ENCODE data around the gene VARS2. TPM values are rescaled to one million over a fixed set of nuclear protein-coding genes. Genes with fewer than 3 reads are reported as not detected.
"Not testable (repeated sequence)": the region's sequence is repeated elsewhere in the genome, so short reads cannot be mapped to it uniquely, and the experiment has no call there.

The VARS2 gene
- total and polyA plus RNA-seq, 5 donors from 2014 or later = 12.9 to 20.7 (median 17.6) TPM

- Histone ChIP-seq H3K36me3 (ENCODE audit: control insufficient read depth, insufficient read depth, low read length) (no peaks in the 10 kb centered on the region), H3K27ac (ENCODE audit: insufficient read depth, low read length, poor library complexity, severe bottlenecking) (no peak overlapping the region), H3K9me3 (ENCODE audit: control insufficient read depth in 2 of 2, low read length in 2 of 2) (no peaks in the 10 kb centered on the region), H3K4me1 (ENCODE audit: control insufficient read depth, insufficient read depth, low read length, poor library complexity, severe bottlenecking) (no peaks in the 10 kb centered on the region), H3K4me3 (ENCODE audit: low read depth, low read length) (no peak overlapping the region), H3K27me3 (ENCODE audit: control insufficient read depth, insufficient read depth, low read length) (peaks cover 5% of the 10 kb centered on the region)
- peaks cover 0 to 1% (median 0%) of the 10 kb centered on the region in 7 donors for H3K9me3 Mint-ChIP-seq
- H3K36me3 Mint-ChIP-seq = peaks cover 3% of the 10 kb centered on the region
- ATAC-seq (ENCODE audit: low read depth in 2 of 2) (no peak), DNase-seq (peak in 1 of 3 donors; percentile 13)
- H3K27ac Mint-ChIP-seq = no peak overlapping the region
- peaks cover 0 to 6% (median 4%) of the 10 kb centered on the region in 4 donors for H3K4me1 Mint-ChIP-seq
- no peak overlapping the region for H3K4me3 Mint-ChIP-seq
- H3K27me3 Mint-ChIP-seq = peaks cover 57% of the 10 kb centered on the region
Observed at GRCh38 chr6:30964075-30964474, 50.0 kb downstream of the VARS2 start.

- H3K4me3 ChIP-seq (ENCODE audit: low read depth, low read length) = no peak overlapping the region
- H3K4me3 Mint-ChIP-seq = no peak overlapping the region
- H3K27me3 ChIP-seq (ENCODE audit: control insufficient read depth, insufficient read depth, low read length) = peaks cover 5% of the 10 kb centered on the region
- H3K36me3 ChIP-seq (ENCODE audit: control insufficient read depth, insufficient read depth, low read length) = no peaks in the 10 kb centered on the region
- no peaks in the 10 kb centered on the region for H3K4me1 ChIP-seq (ENCODE audit: control insufficient read depth, insufficient read depth, low read length, poor library complexity, severe bottlenecking)
- no peak overlapping the region for H3K27ac ChIP-seq (ENCODE audit: insufficient read depth, low read length, poor library complexity, severe bottlenecking)
- no peak for DNase-seq
- no peaks in the 10 kb centered on the region for H3K9me3 ChIP-seq (ENCODE audit: control insufficient read depth in 2 of 2, low read length in 2 of 2)
- peak overlapping the region in 2 of 3 donors; percentile 1 to 32 for H3K27ac Mint-ChIP-seq
- peaks cover 53% of the 10 kb centered on the region for H3K27me3 Mint-ChIP-seq
- H3K9me3 Mint-ChIP-seq = peaks cover 0 to 1% (median 0%) of the 10 kb centered on the region in 7 donors
- ATAC-seq (ENCODE audit: low read depth in 2 of 2) = no peak
- H3K4me1 Mint-ChIP-seq = peaks cover 0 to 6% (median 4%) of the 10 kb centered on the region in 4 donors
- H3K36me3 Mint-ChIP-seq = peaks cover 3% of the 10 kb centered on the region
Observed at GRCh38 chr6:30965140-30965601, 51.1 kb downstream of the VARS2 start.

DNA sequence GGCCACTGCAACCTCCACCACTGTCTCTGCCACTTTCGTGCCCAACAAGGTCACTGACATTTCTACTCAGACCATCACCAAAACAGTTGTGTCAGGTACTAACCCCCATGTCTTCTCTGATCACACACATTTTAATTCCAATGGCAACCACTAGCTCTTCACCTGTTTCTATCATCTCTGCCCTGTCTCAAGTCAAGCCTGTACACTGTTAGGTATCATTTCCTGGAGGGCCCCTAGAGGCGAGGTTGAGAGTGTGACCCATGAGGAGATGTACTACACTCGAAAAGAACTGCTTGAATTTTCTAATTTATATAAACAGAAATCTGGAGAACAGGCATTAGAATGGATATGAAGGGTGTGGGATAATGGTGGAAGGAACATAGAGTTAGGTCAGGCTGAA is 52.1 kb downstream of the VARS2 start:
- Histone ChIP-seq H3K36me3 (ENCODE audit: control insufficient read depth, insufficient read depth, low read length) (no peaks in the 10 kb centered on the region), H3K4me3 (ENCODE audit: low read depth, low read length) (no peak overlapping the region), H3K9me3 (ENCODE audit: control insufficient read depth in 2 of 2, low read length in 2 of 2) (no peaks in the 10 kb centered on the region), H3K4me1 (ENCODE audit: control insufficient read depth, insufficient read depth, low read length, poor library complexity, severe bottlenecking) (no peaks in the 10 kb centered on the region), H3K27me3 (ENCODE audit: control insufficient read depth, insufficient read depth, low read length) (peaks cover 5% of the 10 kb centered on the region), H3K27ac (ENCODE audit: insufficient read depth, low read length, poor library complexity, severe bottlenecking) (no peak overlapping the region)
- H3K36me3 Mint-ChIP-seq = peaks cover 3% of the 10 kb centered on the region
- no peak for ATAC-seq (ENCODE audit: low read depth in 2 of 2)
- peaks cover 0 to 6% (median 4%) of the 10 kb centered on the region in 4 donors for H3K4me1 Mint-ChIP-seq
- DNase-seq = peak in 1 of 3 donors; percentile 20
- no peaks in the 10 kb centered on the region for H3K9me3 Mint-ChIP-seq
- peaks cover 45% of the 10 kb centered on the region for H3K27me3 Mint-ChIP-seq
- no peak overlapping the region for H3K4me3 Mint-ChIP-seq
- H3K27ac Mint-ChIP-seq = no peak overlapping the region

- H3K36me3 ChIP-seq (ENCODE audit: control insufficient read depth, insufficient read depth, low read length); H3K27ac ChIP-seq (ENCODE audit: insufficient read depth, low read length, poor library complexity, severe bottlenecking); H3K9me3 ChIP-seq (ENCODE audit: control insufficient read depth in 2 of 2, low read length in 2 of 2); ATAC-seq (ENCODE audit: low read depth in 2 of 2); H3K36me3 Mint-ChIP-seq; DNase-seq; H3K27me3 ChIP-seq (ENCODE audit: control insufficient read depth, insufficient read depth, low read length); H3K4me3 ChIP-seq (ENCODE audit: low read depth, low read length); H3K27ac Mint-ChIP-seq; H3K4me1 ChIP-seq (ENCODE audit: control insufficient read depth, insufficient read depth, low read length, poor library complexity, severe bottlenecking); H3K4me1 Mint-ChIP-seq; H3K4me3 Mint-ChIP-seq; H3K9me3 Mint-ChIP-seq: not testable (repeated sequence)
- peaks cover 38% of the 10 kb centered on the region for H3K27me3 Mint-ChIP-seq
Observed at GRCh38 chr6:30969171-30969570, 55.1 kb downstream of the VARS2 start.

DNA sequence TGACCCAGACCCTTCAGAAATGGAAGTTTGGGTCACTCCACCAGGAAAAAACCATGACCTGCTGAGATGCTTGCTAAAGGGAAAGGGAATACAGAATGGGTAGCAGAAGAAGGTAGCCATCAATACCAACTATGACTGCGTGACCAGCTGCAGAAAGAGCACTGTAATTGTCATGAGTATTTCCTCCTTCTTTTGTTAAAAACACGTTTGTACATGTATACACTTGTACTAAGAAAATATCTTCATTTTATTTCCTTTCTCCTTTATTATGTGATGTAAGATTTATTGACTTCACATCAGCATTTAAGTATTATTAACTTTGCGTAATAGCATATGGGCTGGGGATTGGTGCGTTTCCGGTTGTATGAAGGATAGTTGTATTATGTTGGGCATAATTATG is 56.9 kb downstream of the VARS2 start:
- Histone ChIP-seq H3K27ac (ENCODE audit: insufficient read depth, low read length, poor library complexity, severe bottlenecking) (no peak overlapping the region), H3K27me3 (ENCODE audit: control insufficient read depth, insufficient read depth, low read length) (peaks cover 3% of the 10 kb centered on the region), H3K9me3 (ENCODE audit: control insufficient read depth in 2 of 2, low read length in 2 of 2) (no peaks in the 10 kb centered on the region), H3K4me1 (ENCODE audit: control insufficient read depth, insufficient read depth, low read length, poor library complexity, severe bottlenecking) (no peaks in the 10 kb centered on the region), H3K4me3 (ENCODE audit: low read depth, low read length) (no peak overlapping the region), H3K36me3 (ENCODE audit: control insufficient read depth, insufficient read depth, low read length) (no peaks in the 10 kb centered on the region)
- H3K27me3 Mint-ChIP-seq = peaks cover 34% of the 10 kb centered on the region
- ATAC-seq (ENCODE audit: low read depth in 2 of 2) (no peak), DNase-seq (no peak)
- no peak overlapping the region for H3K4me3 Mint-ChIP-seq
- peaks cover 0 to 5% (median 1%) of the 10 kb centered on the region in 4 donors for H3K4me1 Mint-ChIP-seq
- H3K9me3 Mint-ChIP-seq = peaks cover 0 to 1% (median 0%) of the 10 kb centered on the region in 7 donors
- H3K27ac Mint-ChIP-seq = no peak overlapping the region
- H3K36me3 Mint-ChIP-seq = no peaks in the 10 kb centered on the region

GRCh38 chr6:30972816-30973215 is 58.8 kb downstream of the VARS2 start:
- no peak overlapping the region for H3K4me3 Mint-ChIP-seq
- no peaks in the 10 kb centered on the region for H3K36me3 Mint-ChIP-seq
- peaks cover 0 to 2% (median 0%) of the 10 kb centered on the region in 4 donors for H3K4me1 Mint-ChIP-seq
- ATAC-seq (ENCODE audit: low read depth in 2 of 2) (no peak), DNase-seq (no peak)
- H3K9me3 ChIP-seq (ENCODE audit: control insufficient read depth in 2 of 2, low read length in 2 of 2) = no peaks in the 10 kb centered on the region
- H3K27ac Mint-ChIP-seq = peak overlapping the region in 1 of 3 donors; percentile 29
- no peak overlapping the region for H3K27ac ChIP-seq (ENCODE audit: insufficient read depth, low read length, poor library complexity, severe bottlenecking)
- peaks cover 3% of the 10 kb centered on the region for H3K27me3 ChIP-seq (ENCODE audit: control insufficient read depth, insufficient read depth, low read length)
- H3K9me3 Mint-ChIP-seq = peaks cover 0 to 1% (median 0%) of the 10 kb centered on the region in 7 donors
- no peak overlapping the region for H3K4me3 ChIP-seq (ENCODE audit: low read depth, low read length)
- no peaks in the 10 kb centered on the region for H3K4me1 ChIP-seq (ENCODE audit: control insufficient read depth, insufficient read depth, low read length, poor library complexity, severe bottlenecking)
- H3K27me3 Mint-ChIP-seq = peaks cover 32% of the 10 kb centered on the region
- H3K36me3 ChIP-seq (ENCODE audit: control insufficient read depth, insufficient read depth, low read length) = no peaks in the 10 kb centered on the region

DNA sequence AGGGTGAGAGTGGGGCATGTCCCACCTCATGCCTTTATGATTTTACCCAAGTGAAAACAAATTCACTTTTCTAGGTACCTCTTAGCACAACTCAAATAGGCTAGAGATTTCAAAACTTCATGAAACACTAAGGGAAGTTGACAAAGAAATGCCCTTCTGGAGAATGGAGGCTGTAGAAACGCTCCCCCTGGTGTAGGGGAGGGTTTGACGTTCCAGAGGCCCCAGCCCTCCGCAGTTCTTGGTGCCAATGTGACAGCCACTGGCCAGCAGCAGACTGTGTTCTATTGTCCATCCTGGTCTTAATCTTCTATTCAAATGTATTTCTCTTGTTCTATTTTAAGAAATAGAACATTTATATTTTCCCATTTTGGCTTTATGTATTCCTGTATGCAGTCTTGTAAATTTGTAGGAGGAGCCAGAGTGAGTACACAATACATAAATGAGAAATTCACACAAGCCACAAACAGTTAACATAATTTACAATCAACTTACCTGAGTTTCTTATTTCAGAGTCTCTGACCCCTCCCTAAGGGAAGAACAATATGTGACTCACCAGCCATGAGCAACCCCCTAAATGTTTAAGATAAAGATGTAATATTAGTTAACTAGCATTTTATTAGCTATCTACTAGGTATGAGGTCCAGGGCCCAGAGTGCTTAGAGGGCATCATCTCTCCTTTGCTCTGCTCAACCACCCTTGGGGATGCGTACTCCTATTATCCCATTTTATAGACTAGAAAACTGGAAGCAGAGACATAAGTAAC is 60.6 kb downstream of the VARS2 start:
- Mint-ChIP-seq H3K27me3 (peaks cover 44% of the 10 kb centered on the region), H3K4me1 (peaks cover 0 to 2% (median 0%) of the 10 kb centered on the region in 4 donors), H3K9me3 (peaks cover 0 to 2% (median 0%) of the 10 kb centered on the region in 7 donors), H3K27ac (no peak overlapping the region), H3K4me3 (no peak overlapping the region), H3K36me3 (no peaks in the 10 kb centered on the region)
- Histone ChIP-seq H3K27ac (ENCODE audit: insufficient read depth, low read length, poor library complexity, severe bottlenecking) (no peak overlapping the region), H3K36me3 (ENCODE audit: control insufficient read depth, insufficient read depth, low read length) (no peaks in the 10 kb centered on the region), H3K9me3 (ENCODE audit: control insufficient read depth in 2 of 2, low read length in 2 of 2) (no peaks in the 10 kb centered on the region), H3K4me1 (ENCODE audit: control insufficient read depth, insufficient read depth, low read length, poor library complexity, severe bottlenecking) (no peaks in the 10 kb centered on the region), H3K27me3 (ENCODE audit: control insufficient read depth, insufficient read depth, low read length) (peaks cover 8% of the 10 kb centered on the region), H3K4me3 (ENCODE audit: low read depth, low read length) (no peak overlapping the region)
- DNase-seq (no peak), ATAC-seq (ENCODE audit: low read depth in 2 of 2) (no peak)
